ENCODE data around the gene CSNK1G1. TPM values are rescaled to one million over a fixed set of nuclear protein-coding genes. Genes with fewer than 3 reads are reported as not detected.
"Not testable (repeated sequence)": the region's sequence is repeated elsewhere in the genome, so short reads cannot be mapped to it uniquely, and the experiment has no call there.

The CSNK1G1 gene
- total RNA-seq, 1 donor from 2014 or later = 6.3 TPM

- Histone ChIP-seq H3K27me3 (ENCODE audit: low read depth) (no peaks in the 10 kb centered on the region), H3K36me3 (peaks cover 91% of the 10 kb centered on the region), H3K27ac (replicated peaks) (peak overlapping the region; percentile 8), H3K9me3 (replicated peaks) (no peaks in the 10 kb centered on the region), H3K4me1 (peaks cover 20% of the 10 kb centered on the region), H3K4me3 (no peak overlapping the region)
- DNase-seq = no peak
- intact Hi-C loops (cut with micrococcal nuclease) = no loop called here
- TF ChIP-seq CTCF (IDR thresholded peaks at IDR 0.05; ENCODE audit: borderline replicate concordance) = no peak
Observed at GRCh38 chr15:64122936-64123351, 233.0 kb downstream of the CSNK1G1 start.

GRCh38 chr15:64122444-64122843 is 233.5 kb downstream of the CSNK1G1 start:
- no peak for DNase-seq
- intact Hi-C loops (cut with micrococcal nuclease) = no loop called here
- Histone ChIP-seq H3K4me3 (no peak overlapping the region), H3K27me3 (ENCODE audit: low read depth) (no peaks in the 10 kb centered on the region), H3K9me3 (replicated peaks) (no peaks in the 10 kb centered on the region), H3K4me1 (peaks cover 15% of the 10 kb centered on the region), H3K36me3 (peaks cover 91% of the 10 kb centered on the region), H3K27ac (replicated peaks) (peak overlapping the region; percentile 8)
- TF ChIP-seq CTCF (IDR thresholded peaks at IDR 0.05; ENCODE audit: borderline replicate concordance) = no peak

GRCh38 chr15:64121614-64122013 is 234.4 kb downstream of the CSNK1G1 start:
- no peak for TF ChIP-seq CTCF (IDR thresholded peaks at IDR 0.05; ENCODE audit: borderline replicate concordance)
- intact Hi-C loops (cut with micrococcal nuclease) = no loop called here

GRCh38 chr15:64120322-64120721 is 235.7 kb downstream of the CSNK1G1 start:
- H3K4me1 ChIP-seq; intact Hi-C loops (cut with micrococcal nuclease); DNase-seq; H3K27me3 ChIP-seq (ENCODE audit: low read depth); H3K4me3 ChIP-seq; H3K9me3 ChIP-seq (replicated peaks); H3K27ac ChIP-seq (replicated peaks): not testable (repeated sequence)
- H3K36me3 ChIP-seq = peaks cover 94% of the 10 kb centered on the region

More at GRCh38 chr15:64121614-64122013, 234.4 kb downstream of the CSNK1G1 start:
- H3K27ac ChIP-seq (replicated peaks) = no peak overlapping the region
- H3K9me3 ChIP-seq (replicated peaks) = no peaks in the 10 kb centered on the region
- H3K4me1 ChIP-seq = peaks cover 7% of the 10 kb centered on the region
- no peaks in the 10 kb centered on the region for H3K27me3 ChIP-seq (ENCODE audit: low read depth)
- no peak for DNase-seq
- peaks cover 91% of the 10 kb centered on the region for H3K36me3 ChIP-seq
- no peak overlapping the region for H3K4me3 ChIP-seq

- intact Hi-C loops (cut with micrococcal nuclease) = no loop called here
- Histone ChIP-seq H3K4me1 (peaks cover 10% of the 10 kb centered on the region), H3K4me3 (no peak overlapping the region), H3K36me3 (peaks cover 100% of the 10 kb centered on the region), H3K9me3 (replicated peaks) (no peaks in the 10 kb centered on the region), H3K27ac (replicated peaks) (no peak overlapping the region), H3K27me3 (ENCODE audit: low read depth) (no peaks in the 10 kb centered on the region)
- no peak for DNase-seq
- TF ChIP-seq CTCF (IDR thresholded peaks at IDR 0.05; ENCODE audit: borderline replicate concordance) = no peak
Observed at GRCh38 chr15:64117759-64118487, 238.1 kb downstream of the CSNK1G1 start.

Other genes with a start within 250 kb of the CSNK1G1 start
- 2.0 TPM for gene SNX22, start 204.4 kb downstream of the CSNK1G1 start, total RNA-seq
- gene PPIB, start 193.2 kb downstream of the CSNK1G1 start, total RNA-seq = 102 TPM
- 0.58 TPM for gene PCLAF, start 25.3 kb upstream of the CSNK1G1 start, total RNA-seq
- 13.5 TPM for gene TRIP4, start 31.7 kb upstream of the CSNK1G1 start, total RNA-seq
- gene ZNF609, start 104.4 kb upstream of the CSNK1G1 start, total RNA-seq = 14.7 TPM